Transverse colon (tissue), 3 donors: ENCODE results near the gene KAZN.

Source experiments
- CTCF ChIP-seq, 5 experiments: fragments of 200-600 bp in 3 of 5; fragments of 450-650 bp in 2 of 5; sonication (generic) in 3 of 5; IDR thresholded peaks; 1 replicate in 2 of 5; 2 replicates in 3 of 5; pipeline ENCODE4 v1.5.1; 2016 to 2017; ENCODE audit warnings: antibody characterized with exemption in 5 of 5, inconsistent platforms in 3 of 5, mild to moderate bottlenecking in 2 of 5, moderate library complexity in 1 of 5
- EP300 ChIP-seq: sonication (generic); formaldehyde crosslinking; IDR thresholded peaks from one replicate; pipeline ENCODE4 v1.6.1; 2017; ENCODE audit warnings: antibody characterized with exemption, low read depth
- POLR2A ChIP-seq: fragments of 450-650 bp; IDR thresholded peaks from one replicate; pipeline ENCODE4 v1.6.1; 2016; ENCODE audit warnings: antibody characterized with exemption, mild to moderate bottlenecking, moderate library complexity

DNA sequence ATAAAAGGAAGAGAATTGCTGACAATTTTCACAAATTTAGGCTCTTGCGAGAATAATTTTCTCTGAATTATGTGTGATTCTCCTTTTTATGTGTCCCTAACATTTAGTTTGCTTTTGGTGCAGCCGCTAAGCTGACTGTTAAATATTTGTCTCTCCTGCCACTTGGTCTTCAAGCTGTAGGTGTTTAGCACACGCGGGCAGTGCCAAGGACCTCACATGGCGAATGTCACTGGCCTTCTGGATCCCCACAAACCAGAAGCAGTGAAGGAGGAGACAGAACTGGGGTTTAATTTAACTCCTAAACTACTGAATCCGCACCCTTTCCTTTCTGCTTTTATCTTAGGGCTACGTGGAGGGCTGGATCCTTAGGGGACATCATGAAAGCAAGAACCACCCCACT, 120.0 kb downstream of the KAZN start:
- TF ChIP-seq CTCF (IDR thresholded peaks at IDR 0.05) (no peak), POLR2A (no peak), EP300 (no peak)
